Vagina (tissue), 2 donors: ENCODE data around the gene TIMM22. TPM values are rescaled to one million over a fixed set of nuclear protein-coding genes. Genes with fewer than 3 reads are reported as not detected.

Experiments
- DNase-seq, 2 donors: peaks; one replicate each; pipeline ENCODE4 v3.0.0-alpha.2; 2017; ENCODE audit errors: extremely low spot score in 2 of 2
- H3K27ac ChIP-seq: fragments of 200-600 bp; sonication (generic); one replicate; pipeline ENCODE4 v1.5.1; 2019
- H3K27me3 ChIP-seq: fragments of 200-600 bp; sonication (generic); one replicate; pipeline ENCODE4 v1.5.1; 2019
- H3K36me3 ChIP-seq, 2 donors: fragments of 200-600 bp; sonication (generic); one replicate each; pipeline ENCODE4 v1.5.1; 2017 to 2019
- H3K4me1 ChIP-seq: fragments of 200-600 bp; sonication (generic); one replicate; pipeline ENCODE4 v1.5.1; 2019
- H3K4me3 ChIP-seq, 2 donors: fragments of 200-600 bp; sonication (generic); 1 replicate in 1 of 2; 2 replicates in 1 of 2; pipeline ENCODE4 v1.5.1; 2016 to 2019
- H3K9me3 ChIP-seq: fragments of 200-600 bp; sonication (generic); one replicate; pipeline ENCODE4 v1.5.1; 2019
- CTCF ChIP-seq, 3 experiments: fragments of 450-650 bp in 2 of 3; fragments of 200-600 bp in 1 of 3; sonication (generic) in 1 of 3; IDR thresholded peaks; one replicate each; pipeline ENCODE4 v1.5.1; 2017 to 2019; ENCODE audit warnings: antibody characterized with exemption in 3 of 3, mild to moderate bottlenecking in 2 of 3, moderate library complexity in 2 of 3
- POLR2A ChIP-seq, 2 donors: fragments of 450-650 bp; IDR thresholded peaks; one replicate each; pipeline ENCODE4 v1.6.1; 2017; ENCODE audit warnings: antibody characterized with exemption in 2 of 2, mild to moderate bottlenecking in 2 of 2, moderate library complexity in 2 of 2
- POLR2AphosphoS5 ChIP-seq, 2 donors: sonication (generic); formaldehyde crosslinking; IDR thresholded peaks; one replicate each; pipeline ENCODE4 v1.9.0; 2017; ENCODE audit warnings: antibody characterized with exemption in 2 of 2, mild to moderate bottlenecking in 2 of 2, low read depth in 1 of 2; ENCODE audit not compliant: insufficient read depth in 1 of 2
- intact Hi-C: fragments of 100-400 bp; cut with DNase I; formaldehyde crosslinking; loops from one replicate; pipeline ENCODE4 v1.15.1; 2023
- total RNA-seq: library from RNA; depleted of rRNA; stranded (reverse); fragments of >200 nt; gene quantifications from one replicate; pipeline ENCODE4 v1.2.3, GENCODE V29; 2016

The TIMM22 gene
- total RNA-seq, 1 donor from 2014 or later, result 8.8 TPM

GRCh38 chr17:953767-954166 lies 43.2 kb upstream of the TIMM22 start:
- H3K27me3 ChIP-seq, result no peaks in the 10 kb centered on the region
- no peak overlapping the region for H3K4me3 ChIP-seq
- H3K9me3 ChIP-seq, result no peaks in the 10 kb centered on the region
- peak overlapping the region; percentile 67 for H3K27ac ChIP-seq
- H3K36me3 ChIP-seq, result no peaks in the 10 kb centered on the region
- no peak for DNase-seq
- H3K4me1 ChIP-seq, result peaks cover 47% of the 10 kb centered on the region
- intact Hi-C loops, result no loop called here
- TF ChIP-seq POLR2AphosphoS5 (IDR thresholded peaks at IDR 0.05; ENCODE audit: insufficient read depth in 1 of 2, low read depth in 1 of 2), result no peak
- no peak for TF ChIP-seq POLR2A (IDR thresholded peaks at IDR 0.05)
- no peak for TF ChIP-seq CTCF (IDR thresholded peaks at IDR 0.05)

GRCh38 chr17:954431-955164 lies 42.3 kb upstream of the TIMM22 start:
- Histone ChIP-seq H3K9me3 (no peaks in the 10 kb centered on the region), H3K27ac (peak overlapping the region; percentile 67), H3K36me3 (no peaks in the 10 kb centered on the region), H3K27me3 (no peaks in the 10 kb centered on the region), H3K4me1 (peaks cover 46% of the 10 kb centered on the region), H3K4me3 (no peak overlapping the region)
- intact Hi-C loops, result no loop called here
- no peak for TF ChIP-seq CTCF (IDR thresholded peaks at IDR 0.05)
- TF ChIP-seq POLR2AphosphoS5 (IDR thresholded peaks at IDR 0.05; ENCODE audit: insufficient read depth in 1 of 2, low read depth in 1 of 2), result peak in 1 of 2 donors; percentile 47
- no peak for DNase-seq

GRCh38 chr17:956905-957304 lies 40.0 kb upstream of the TIMM22 start:
- no peak overlapping the region for H3K27ac ChIP-seq
- H3K27me3 ChIP-seq, result no peaks in the 10 kb centered on the region
- H3K36me3 ChIP-seq, result no peaks in the 10 kb centered on the region
- no peak overlapping the region for H3K4me3 ChIP-seq
- TF ChIP-seq CTCF (IDR thresholded peaks at IDR 0.05) (no peak), POLR2A (IDR thresholded peaks at IDR 0.05) (no peak)
- no peaks in the 10 kb centered on the region for H3K9me3 ChIP-seq
- no peak for DNase-seq
- H3K4me1 ChIP-seq, result peaks cover 23% of the 10 kb centered on the region
- intact Hi-C loops, result no loop called here

- Histone ChIP-seq H3K27me3 (no peaks in the 10 kb centered on the region), H3K27ac (no peak overlapping the region), H3K36me3 (no peaks in the 10 kb centered on the region), H3K4me3 (no peak overlapping the region), H3K9me3 (no peaks in the 10 kb centered on the region), H3K4me1 (peaks cover 22% of the 10 kb centered on the region)
- no peak for TF ChIP-seq CTCF (IDR thresholded peaks at IDR 0.05)
- no peak for TF ChIP-seq POLR2AphosphoS5 (IDR thresholded peaks at IDR 0.05; ENCODE audit: insufficient read depth in 1 of 2, low read depth in 1 of 2)
- no peak for TF ChIP-seq POLR2A (IDR thresholded peaks at IDR 0.05)
- intact Hi-C loops, result no loop called here
- DNase-seq, result no peak
Observed at GRCh38 chr17:957856-958421, 39.0 kb upstream of the TIMM22 start.

GRCh38 chr17:958712-959451 lies 38.0 kb upstream of the TIMM22 start:
- intact Hi-C loops, result no loop called here
- no peaks in the 10 kb centered on the region for H3K27me3 ChIP-seq
- H3K4me1 ChIP-seq, result peaks cover 22% of the 10 kb centered on the region
- no peaks in the 10 kb centered on the region for H3K9me3 ChIP-seq
- TF ChIP-seq POLR2AphosphoS5 (IDR thresholded peaks at IDR 0.05; ENCODE audit: insufficient read depth in 1 of 2, low read depth in 1 of 2) (no peak), POLR2A (IDR thresholded peaks at IDR 0.05) (no peak), CTCF (IDR thresholded peaks at IDR 0.05) (no peak)
- H3K36me3 ChIP-seq, result no peaks in the 10 kb centered on the region
- no peak overlapping the region for H3K27ac ChIP-seq
- H3K4me3 ChIP-seq, result no peak overlapping the region
- DNase-seq, result no peak
